HEK293 (cell line): ENCODE results near the gene B4GALT5.

ENCODE experiments used
- GLIS1 ChIP-seq: fragments of 450-650 bp; formaldehyde crosslinking; IDR thresholded peaks from 2 replicates; pipeline ENCODE4 v1.5.1; 2016; ENCODE audit warnings: missing biosample characterization, missing genetic modification characterization
- HIC1 ChIP-seq: fragments of 450-650 bp; formaldehyde crosslinking; IDR thresholded peaks from 2 replicates; pipeline ENCODE4 v1.5.1; 2016; ENCODE audit warnings: missing biosample characterization, missing genetic modification characterization
- IKZF3 ChIP-seq: fragments of 450-650 bp; IDR thresholded peaks from 2 replicates; pipeline ENCODE4 v1.5.0; 2018; ENCODE audit warnings: missing biosample characterization, mild to moderate bottlenecking, missing genetic modification characterization, moderate library complexity
- KLF8 ChIP-seq: fragments of 450-650 bp; formaldehyde crosslinking; IDR thresholded peaks from 2 replicates; pipeline ENCODE4 v1.5.1; 2016; ENCODE audit warnings: missing biosample characterization, missing genetic modification characterization
- SP3 ChIP-seq: fragments of 450-650 bp; formaldehyde crosslinking; IDR thresholded peaks from 2 replicates; pipeline ENCODE4 v1.5.1; 2016; ENCODE audit warnings: missing biosample characterization, missing genetic modification characterization
- TSHZ1 ChIP-seq: fragments of 450-650 bp; formaldehyde crosslinking; IDR thresholded peaks from 2 replicates; pipeline ENCODE4 v1.5.1; 2016; ENCODE audit warnings: missing biosample characterization, missing genetic modification characterization, borderline replicate concordance
- ZBTB1 ChIP-seq: fragments of 450-650 bp; formaldehyde crosslinking; IDR thresholded peaks from 2 replicates; pipeline ENCODE4 v1.5.1; 2016; ENCODE audit warnings: missing biosample characterization, missing genetic modification characterization
- ZBTB11 ChIP-seq: fragments of 450-650 bp; formaldehyde crosslinking; conservative IDR thresholded peaks from 2 replicates; pipeline ENCODE4 v1.5.1; 2016; ENCODE audit warnings: low read depth, missing biosample characterization, missing genetic modification characterization
- ZBTB17 ChIP-seq: fragments of 450-650 bp; formaldehyde crosslinking; IDR thresholded peaks from 2 replicates; pipeline ENCODE4 v1.5.1; 2016; ENCODE audit warnings: missing biosample characterization, missing genetic modification characterization
- ZEB2 ChIP-seq: fragments of 450-650 bp; formaldehyde crosslinking; IDR thresholded peaks from 2 replicates; pipeline ENCODE4 v1.5.1; 2016; ENCODE audit warnings: missing biosample characterization, missing genetic modification characterization
- ZIC2 ChIP-seq: fragments of 450-650 bp; formaldehyde crosslinking; IDR thresholded peaks from 2 replicates; pipeline ENCODE4 v1.5.1; 2016; ENCODE audit warnings: missing biosample characterization, missing genetic modification characterization
- ZNF366 ChIP-seq: fragments of 450-650 bp; formaldehyde crosslinking; conservative IDR thresholded peaks from 2 replicates; pipeline ENCODE4 v1.5.1; 2016; ENCODE audit warnings: missing biosample characterization, missing genetic modification characterization
- ZNF398 ChIP-seq: fragments of 450-650 bp; formaldehyde crosslinking; IDR thresholded peaks from 2 replicates; pipeline ENCODE4 v1.5.1; 2017; ENCODE audit warnings: missing biosample characterization, missing genetic modification characterization
- ZNF473 ChIP-seq: fragments of 450-650 bp; formaldehyde crosslinking; IDR thresholded peaks from 2 replicates; pipeline ENCODE4 v1.5.1; 2017; ENCODE audit warnings: missing biosample characterization, missing genetic modification characterization
- ZNF561 ChIP-seq: fragments of 450-650 bp; IDR thresholded peaks from 2 replicates; pipeline ENCODE4 v1.5.1; 2018; ENCODE audit warnings: missing biosample characterization, missing genetic modification characterization, borderline replicate concordance
- ZNF629 ChIP-seq: fragments of 450-650 bp; formaldehyde crosslinking; IDR thresholded peaks from 2 replicates; pipeline ENCODE4 v1.5.1; 2017; ENCODE audit warnings: missing biosample characterization, missing genetic modification characterization
- ZNF692 ChIP-seq: fragments of 450-650 bp; formaldehyde crosslinking; IDR thresholded peaks from 2 replicates; pipeline ENCODE4 v1.5.1; 2016; ENCODE audit warnings: missing biosample characterization, missing genetic modification characterization
- ZNF837 ChIP-seq: fragments of 450-650 bp; formaldehyde crosslinking; IDR thresholded peaks from 2 replicates; pipeline ENCODE4 v1.5.1; 2016; ENCODE audit warnings: missing biosample characterization, missing genetic modification characterization
- TF ChIP-seq, protein P1 (sequence below): fragments of 450-650 bp; formaldehyde crosslinking; IDR thresholded peaks from 2 replicates; pipeline ENCODE4 v1.5.1; 2016; ENCODE audit warnings: missing biosample characterization, missing genetic modification characterization
- TF ChIP-seq, protein P2 (sequence below): fragments of 450-650 bp; formaldehyde crosslinking; IDR thresholded peaks from 2 replicates; pipeline ENCODE4 v1.5.1; 2016; ENCODE audit warnings: missing biosample characterization, missing genetic modification characterization

Gene B4GALT5

GRCh38 chr20:49676581-49677291 lies 36.9 kb downstream of the B4GALT5 start (continued):
- TF ChIP-seq TSHZ1 (tag by site-specific recombination) (no peak), GLIS1 (no peak), SP3 (tag by site-specific recombination) (no peak), ZNF692 (tag by site-specific recombination) (peak; percentile 34; the same call in 1 of the 2 replicates), ZBTB17 (tag by site-specific recombination) (peak; percentile 38; the same call in 1 of the 2 replicates), ZBTB11 (tag by site-specific recombination) (no peak), HIC1 (tag by site-specific recombination) (0 out of 2 replicates have a peak, but pooled peaks have one; percentile 16), ZNF561 (no peak), ZNF473 (tag by site-specific recombination) (no peak), ZBTB1 (tag by site-specific recombination) (no peak), ZEB2 (tag by site-specific recombination) (peak; percentile 58; the same call in 1 of the 2 replicates), ZIC2 (tag by site-specific recombination) (no peak), IKZF3 (tag by site-specific recombination) (peak; percentile 56; the same call in 1 of the 2 replicates), KLF8 (tag by site-specific recombination) (0 out of 2 replicates have a peak, but pooled peaks have one; percentile 24), ZNF398 (tag by site-specific recombination) (0 out of 2 replicates have a peak, but pooled peaks have one; percentile 7), ZNF837 (tag by site-specific recombination) (no peak), ZNF629 (peak; percentile 60), ZNF366 (tag by site-specific recombination) (peak; percentile 63)
- TF ChIP-seq, protein P1, sequence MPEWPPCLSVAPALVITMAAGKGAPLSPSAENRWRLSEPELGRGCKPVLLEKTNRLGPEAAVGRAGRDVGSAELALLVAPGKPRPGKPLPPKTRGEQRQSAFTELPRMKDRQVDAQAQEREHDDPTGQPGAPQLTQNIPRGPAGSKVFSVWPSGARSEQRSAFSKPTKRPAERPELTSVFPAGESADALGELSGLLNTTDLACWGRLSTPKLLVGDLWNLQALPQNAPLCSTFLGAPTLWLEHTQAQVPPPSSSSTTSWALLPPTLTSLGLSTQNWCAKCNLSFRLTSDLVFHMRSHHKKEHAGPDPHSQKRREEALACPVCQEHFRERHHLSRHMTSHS (tag by site-specific recombination), result no peak
- TF ChIP-seq, protein P2, sequence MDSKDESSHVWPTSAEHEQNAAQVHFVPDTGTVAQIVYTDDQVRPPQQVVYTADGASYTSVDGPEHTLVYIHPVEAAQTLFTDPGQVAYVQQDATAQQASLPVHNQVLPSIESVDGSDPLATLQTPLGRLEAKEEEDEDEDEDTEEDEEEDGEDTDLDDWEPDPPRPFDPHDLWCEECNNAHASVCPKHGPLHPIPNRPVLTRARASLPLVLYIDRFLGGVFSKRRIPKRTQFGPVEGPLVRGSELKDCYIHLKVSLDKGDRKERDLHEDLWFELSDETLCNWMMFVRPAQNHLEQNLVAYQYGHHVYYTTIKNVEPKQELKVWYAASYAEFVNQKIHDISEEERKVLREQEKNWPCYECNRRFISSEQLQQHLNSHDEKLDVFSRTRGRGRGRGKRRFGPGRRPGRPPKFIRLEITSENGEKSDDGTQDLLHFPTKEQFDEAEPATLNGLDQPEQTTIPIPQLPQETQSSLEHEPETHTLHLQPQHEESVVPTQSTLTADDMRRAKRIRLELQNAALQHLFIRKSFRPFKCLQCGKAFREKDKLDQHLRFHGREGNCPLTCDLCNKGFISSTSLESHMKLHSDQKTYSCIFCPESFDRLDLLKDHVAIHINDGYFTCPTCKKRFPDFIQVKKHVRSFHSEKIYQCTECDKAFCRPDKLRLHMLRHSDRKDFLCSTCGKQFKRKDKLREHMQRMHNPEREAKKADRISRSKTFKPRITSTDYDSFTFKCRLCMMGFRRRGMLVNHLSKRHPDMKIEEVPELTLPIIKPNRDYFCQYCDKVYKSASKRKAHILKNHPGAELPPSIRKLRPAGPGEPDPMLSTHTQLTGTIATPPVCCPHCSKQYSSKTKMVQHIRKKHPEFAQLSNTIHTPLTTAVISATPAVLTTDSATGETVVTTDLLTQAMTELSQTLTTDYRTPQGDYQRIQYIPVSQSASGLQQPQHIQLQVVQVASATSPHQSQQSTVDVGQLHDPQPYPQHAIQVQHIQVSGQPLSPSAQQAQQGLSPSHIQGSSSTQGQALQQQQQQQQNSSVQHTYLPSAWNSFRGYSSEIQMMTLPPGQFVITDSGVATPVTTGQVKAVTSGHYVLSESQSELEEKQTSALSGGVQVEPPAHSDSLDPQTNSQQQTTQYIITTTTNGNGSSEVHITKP, result peak; percentile 44; the same call in 1 of the 2 replicates
